Activated CD4-positive, alpha-beta memory T cell treated with anti-CD3 and anti-CD28 coated beads for 36 hours (primary cell): Measurements from ENCODE around the gene TRIM21. TPM values are rescaled to one million over a fixed set of nuclear protein-coding genes. Genes with fewer than 3 reads are reported as not detected.
"Not testable (repeated sequence)": the region's sequence is repeated elsewhere in the genome, so short reads cannot be mapped to it uniquely, and the experiment has no call there.

ENCODE experiments used
- CTCF ChIA-PET: fragments of 350-600 bp; sonication (Branson Sonifier 250); formaldehyde crosslinking; loops from one replicate; lab custom pipeline; 2021; ENCODE audit warnings: antibody characterized with exemption, inconsistent platforms; lab: Charles Lee
- POLR2A ChIA-PET: fragments of 350-600 bp; sonication (Branson Sonifier 250); formaldehyde crosslinking; loops from one replicate; lab custom pipeline; 2021; ENCODE audit warnings: antibody characterized with exemption; lab: Charles Lee
- DNase-seq: peaks from one replicate; pipeline ENCODE4 v3.0.0-alpha.2; 2020
- H3K27ac Mint-ChIP-seq: one replicate; pipeline ENCODE4 v1.8.0; 2021; ENCODE audit warnings: mixed read lengths
- H3K27me3 Mint-ChIP-seq: one replicate; pipeline ENCODE4 v1.8.0; 2021; ENCODE audit warnings: mixed read lengths
- H3K36me3 Mint-ChIP-seq: one replicate; pipeline ENCODE4 v1.8.0; 2021; ENCODE audit warnings: mixed read lengths
- H3K4me1 Mint-ChIP-seq: one replicate; pipeline ENCODE4 v1.8.0; 2021; ENCODE audit warnings: low read depth, mixed read lengths
- H3K4me3 Mint-ChIP-seq: one replicate; pipeline ENCODE4 v1.8.0; 2021; ENCODE audit warnings: mild to moderate bottlenecking, mixed read lengths
- H3K9me3 Mint-ChIP-seq: one replicate; pipeline ENCODE4 v1.8.0; 2021; ENCODE audit warnings: mixed read lengths
- intact Hi-C: fragments of 100-400 bp; cut with micrococcal nuclease; formaldehyde crosslinking; loops from one replicate; pipeline ENCODE4 v1.15.1; 2023
- total RNA-seq, 2 experiments: library from RNA; stranded (reverse); gene quantifications; one replicate each; pipeline ENCODE4 v1.2.3, GENCODE V29; 2021

TRIM21 gene
- total RNA-seq, 2 experiments from 2014 or later: 39.2 to 40.3 TPM

DNA sequence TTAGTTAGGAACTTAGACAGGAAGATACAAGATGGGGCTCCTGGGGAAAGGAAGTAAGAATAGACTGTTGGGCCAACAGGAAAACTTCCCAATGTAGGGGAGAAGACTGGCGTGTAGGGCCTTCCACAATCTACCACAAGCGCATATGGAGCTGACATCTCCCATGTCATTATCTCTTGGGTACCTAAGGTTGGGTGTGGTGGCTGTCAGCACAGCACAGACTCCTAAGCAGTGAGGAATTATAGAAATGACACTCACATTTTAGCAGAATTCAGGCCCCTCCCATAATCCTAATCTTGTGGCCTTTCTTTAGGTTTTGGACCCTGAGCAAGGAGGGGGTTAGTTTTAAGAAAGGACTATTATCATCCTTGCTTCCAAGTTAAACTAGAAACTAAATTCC is 11.6 kb downstream of the TRIM21 start:
- intact Hi-C loops: no loop called here

GRCh38 chr11:4375431-4376140 is 17.9 kb downstream of the TRIM21 start:
- Mint-ChIP-seq H3K27ac (no peak overlapping the region), H3K36me3 (no peaks in the 10 kb centered on the region)
- POLR2A ChIA-PET: interaction anchor here (1.4 kb wide), 1 partner anchor 16 kb away, joined by 3 read pairs; no protein-coding TSS in a partner anchor

More for the DNA sequence above, 11.6 kb downstream of the TRIM21 start:
- no peak for DNase-seq
- ChIA-PET CTCF (no interaction called here), POLR2A (no interaction called here)
- Mint-ChIP-seq H3K27ac (no peak overlapping the region), H3K9me3 (no peaks in the 10 kb centered on the region), H3K27me3 (no peaks in the 10 kb centered on the region), H3K4me3 (no peak overlapping the region), H3K4me1 (no peaks in the 10 kb centered on the region), H3K36me3 (peaks cover 35% of the 10 kb centered on the region)

DNA sequence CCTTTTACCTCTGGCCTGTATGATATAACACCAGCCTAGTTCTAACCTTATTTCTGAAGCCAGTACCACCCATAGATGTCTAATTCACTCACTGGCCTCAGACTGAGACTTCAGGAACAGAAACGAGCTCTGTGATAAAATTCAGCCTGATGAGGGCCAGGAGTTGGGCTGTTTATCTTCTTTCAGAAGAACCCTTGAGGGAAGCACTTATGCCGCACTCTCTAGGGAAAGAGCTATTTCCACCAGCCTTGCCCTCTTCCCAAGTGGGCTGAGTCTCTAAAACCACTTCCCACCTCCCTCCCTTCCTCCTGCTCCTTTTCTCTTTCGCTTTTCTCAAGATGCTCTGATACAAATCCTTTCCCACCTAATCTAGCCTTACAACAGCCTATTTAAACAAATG is 23.3 kb downstream of the TRIM21 start:
- H3K4me1 Mint-ChIP-seq: no peaks in the 10 kb centered on the region
- ChIA-PET CTCF (no interaction called here), POLR2A (no interaction called here)
- intact Hi-C loops: no loop called here
- H3K27me3 Mint-ChIP-seq: peaks cover 2% of the 10 kb centered on the region
- no peaks in the 10 kb centered on the region for H3K36me3 Mint-ChIP-seq
- no peak for DNase-seq
- H3K4me3 Mint-ChIP-seq: no peak overlapping the region
- H3K9me3 Mint-ChIP-seq: no peaks in the 10 kb centered on the region
- H3K27ac Mint-ChIP-seq: no peak overlapping the region

More at GRCh38 chr11:4375431-4376140, 17.9 kb downstream of the TRIM21 start:
- H3K9me3 Mint-ChIP-seq: no peaks in the 10 kb centered on the region
- peaks cover 2% of the 10 kb centered on the region for H3K27me3 Mint-ChIP-seq
- no peak for DNase-seq
- intact Hi-C loops: no loop called here
- no peaks in the 10 kb centered on the region for H3K4me1 Mint-ChIP-seq
- H3K4me3 Mint-ChIP-seq: no peak overlapping the region
- CTCF ChIA-PET: interaction anchor here (1.2 kb wide), 1 partner anchor 189 kb away, joined by 3 read pairs; no protein-coding TSS in a partner anchor

GRCh38 chr11:4368286-4368685 is 25.2 kb downstream of the TRIM21 start, which contains the start of gene OR52B4:
Gene OR52B4 (minus strand): TSS chr11:4368386. CDS start chr11:4368295, 91 bp downstream.
- H3K4me3 Mint-ChIP-seq: no peak within 1 kb of the TSS
- CTCF ChIA-PET: no interaction called here
- no peaks in the 10 kb centered on the region for H3K36me3 Mint-ChIP-seq
- intact Hi-C loops: no loop called here
- peaks cover 2% of the 10 kb centered on the region for H3K27me3 Mint-ChIP-seq
- POLR2A ChIA-PET: no interaction called here
- H3K27ac Mint-ChIP-seq: no peak within 1 kb of the TSS
- no peak for DNase-seq
- peaks cover 2% of the 10 kb centered on the region for H3K9me3 Mint-ChIP-seq
- no peaks in the 10 kb centered on the region for H3K4me1 Mint-ChIP-seq

DNA sequence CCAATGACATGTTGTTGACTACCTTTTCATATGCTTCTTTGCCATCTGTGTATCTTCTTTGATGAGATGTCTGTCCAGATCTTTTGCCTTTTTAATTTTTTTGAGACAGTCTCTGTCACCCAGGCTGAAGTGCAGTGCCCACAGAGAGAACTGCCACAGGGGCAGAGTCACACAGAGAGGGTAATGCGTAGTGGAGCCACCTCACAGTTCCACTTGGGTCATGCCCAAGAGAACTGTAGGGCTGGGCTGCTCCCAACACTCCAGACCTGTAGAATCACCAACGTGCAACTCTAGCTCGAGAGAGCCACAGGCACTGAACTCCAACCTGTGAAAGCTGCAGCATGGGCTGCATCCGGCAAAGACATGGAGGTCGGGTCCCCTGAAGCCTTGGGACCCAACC is 45.4 kb downstream of the TRIM21 start:
- CTCF ChIA-PET, H3K4me1 Mint-ChIP-seq, H3K9me3 Mint-ChIP-seq, H3K27ac Mint-ChIP-seq, H3K36me3 Mint-ChIP-seq, H3K4me3 Mint-ChIP-seq, H3K27me3 Mint-ChIP-seq, POLR2A ChIA-PET, intact Hi-C loops, DNase-seq: not testable (repeated sequence)

GRCh38 chr11:4345366-4345765 is 48.1 kb downstream of the TRIM21 start:
- H3K27me3 Mint-ChIP-seq, CTCF ChIA-PET: not testable (repeated sequence)

More at GRCh38 chr11:4345366-4345765, 48.1 kb downstream of the TRIM21 start:
- H3K36me3 Mint-ChIP-seq, H3K27ac Mint-ChIP-seq, POLR2A ChIA-PET, H3K4me3 Mint-ChIP-seq, DNase-seq, H3K4me1 Mint-ChIP-seq, intact Hi-C loops, H3K9me3 Mint-ChIP-seq: not testable (repeated sequence)

Other genes with a start within 250 kb of the TRIM21 start
- not detected for gene OR52B4, start 25.3 kb downstream of the TRIM21 start, total RNA-seq
- not detected for gene OR52K2, start 55.6 kb upstream of the TRIM21 start, total RNA-seq
- gene OR52K1, start 88.9 kb upstream of the TRIM21 start, total RNA-seq: not detected
- not detected for gene OR52M1, start 151.5 kb upstream of the TRIM21 start, total RNA-seq
- not detected for gene OR52I2, start 188.0 kb upstream of the TRIM21 start, total RNA-seq
- not detected for gene OR52I1, start 200.3 kb upstream of the TRIM21 start, total RNA-seq
- 1 to 10 TPM; 8.7 to 9.2 TPM for gene TRIM68, start 214.5 kb upstream of the TRIM21 start, total RNA-seq
- gene OR51D1, start 243.8 kb upstream of the TRIM21 start, total RNA-seq: not detected